ENCODE measurements around the gene DES.

DES gene

GRCh38 chr2:219384083-219384713 lies 34.0 kb upstream of the DES start:
- no peak for DNase-seq (ENCODE audit: extremely low read depth, low read depth)
- no peak for TF ChIP-seq CTCF (IDR thresholded peaks at IDR 0.05; ENCODE audit: low read depth, low read length)

- no peak for DNase-seq (ENCODE audit: extremely low read depth, low read depth)
- no peak for TF ChIP-seq CTCF (IDR thresholded peaks at IDR 0.05; ENCODE audit: low read depth, low read length)
Observed at GRCh38 chr2:219384859-219385258, 33.3 kb upstream of the DES start.

DNA sequence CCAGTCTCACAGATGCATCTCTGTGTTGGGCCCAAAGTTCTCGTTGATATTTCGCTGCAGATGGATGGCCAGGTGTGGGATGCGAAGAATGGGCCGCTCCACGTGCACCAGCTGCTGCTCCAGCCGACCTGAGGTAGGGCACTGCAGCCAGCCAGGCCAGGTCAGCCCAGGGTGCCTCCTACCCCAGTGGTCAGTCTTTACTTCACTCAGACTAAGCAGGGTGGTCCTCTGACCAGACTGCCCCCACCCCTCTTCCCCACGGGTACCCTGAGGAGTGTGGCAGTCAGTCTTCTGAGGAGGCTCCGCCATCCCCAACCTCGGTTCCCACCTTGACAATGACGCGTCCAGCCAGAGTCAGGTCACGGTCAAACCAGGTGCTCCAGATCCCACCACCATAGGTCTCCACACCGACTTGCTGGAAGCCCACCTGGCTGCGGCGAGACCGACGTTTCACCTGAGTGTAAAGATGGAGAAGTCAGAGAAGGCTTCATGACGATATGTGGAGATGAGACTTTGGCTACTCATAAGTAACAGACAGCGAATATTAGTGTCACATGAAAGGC lies 32.1 kb upstream of the DES start:
- DNase-seq (ENCODE audit: extremely low read depth, low read depth) = no peak
- TF ChIP-seq CTCF (IDR thresholded peaks at IDR 0.05; ENCODE audit: low read depth, low read length) = no peak

DNA sequence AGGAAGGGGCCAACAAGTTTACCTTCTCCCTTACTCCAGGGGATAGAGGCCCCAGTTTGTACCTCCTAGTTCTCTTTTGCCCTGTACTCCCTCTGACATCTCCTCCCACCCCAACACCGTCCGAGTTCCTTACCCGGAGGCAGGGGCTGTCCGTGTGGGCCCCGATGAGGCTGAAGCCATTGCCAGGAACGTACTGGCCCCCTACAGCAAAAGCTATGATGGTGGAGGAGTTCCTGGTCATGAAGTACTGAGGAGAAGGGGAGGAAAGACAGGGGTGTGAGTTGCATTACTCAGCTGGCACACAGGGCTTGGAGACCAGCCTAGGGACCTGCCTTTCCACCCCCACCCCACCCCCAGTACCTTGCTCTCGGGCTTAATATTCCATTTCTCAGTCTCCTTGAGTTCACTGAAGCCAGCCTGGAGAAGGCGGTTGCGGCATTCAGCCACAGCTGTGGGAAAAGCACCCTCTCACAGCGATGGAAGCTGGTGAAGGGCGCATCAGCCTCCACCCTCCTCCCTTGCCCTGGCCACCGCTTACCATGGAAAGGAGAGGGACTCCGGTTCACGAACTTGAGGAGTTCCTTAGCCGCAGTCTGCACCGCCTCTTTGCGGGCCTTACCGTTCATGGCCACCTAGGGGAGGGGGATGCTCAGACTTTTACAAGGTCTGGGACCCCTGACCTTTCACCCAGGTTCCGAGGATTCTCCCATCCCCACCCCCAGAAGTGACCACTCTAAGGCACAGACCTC lies 31.5 kb upstream of the DES start:
- TF ChIP-seq CTCF (IDR thresholded peaks at IDR 0.05; ENCODE audit: low read depth, low read length) = no peak
- DNase-seq (ENCODE audit: extremely low read depth, low read depth) = no peak

- no peak for TF ChIP-seq CTCF (IDR thresholded peaks at IDR 0.05; ENCODE audit: low read depth, low read length)
- DNase-seq (ENCODE audit: extremely low read depth, low read depth) = peak; percentile 50
Observed at GRCh38 chr2:219387306-219388120, 30.7 kb upstream of the DES start, which contains the start of gene DNPEP. Gene DNPEP, minus strand, starts transcription at chr2:219387912. Its CDS starts 118 bp downstream, at chr2:219387794.

GRCh38 chr2:219388121-219388906 lies 29.9 kb upstream of the DES start:
- peak; percentile 96 for DNase-seq (ENCODE audit: extremely low read depth, low read depth)
- peak; percentile 28 for TF ChIP-seq CTCF (IDR thresholded peaks at IDR 0.05; ENCODE audit: low read depth, low read length)

Measured in AG09319 (cell line).